ENCODE results near the gene SATB1. TPM values are rescaled to one million over a fixed set of nuclear protein-coding genes. Genes with fewer than 3 reads are reported as not detected.
"Not testable (repeated sequence)": the region's sequence is repeated elsewhere in the genome, so short reads cannot be mapped to it uniquely, and the experiment has no call there.

SATB1 gene
- total RNA-seq, 1 donor from 2014 or later, result 41.7 TPM

GRCh38 chr3:18334837-18335601, 90.1 kb downstream of the SATB1 start:
- intact Hi-C loops (cut with DNase I), result no loop called here
- no peak for DNase-seq

GRCh38 chr3:18330772-18331441, 94.2 kb downstream of the SATB1 start:
- DNase-seq; ATAC-seq (ENCODE audit: poor library complexity); intact Hi-C loops (cut with DNase I): not testable (repeated sequence)

More at GRCh38 chr3:18334837-18335601, 90.1 kb downstream of the SATB1 start:
- no peak for ATAC-seq (ENCODE audit: poor library complexity)

GRCh38 chr3:18308096-18308650, 117.0 kb downstream of the SATB1 start:
- DNase-seq, result no peak
- intact Hi-C loops (cut with DNase I), result no loop called here
- no peak for ATAC-seq (ENCODE audit: poor library complexity)

GRCh38 chr3:18307529-18307928, 117.6 kb downstream of the SATB1 start:
- no peak for DNase-seq
- intact Hi-C loops (cut with DNase I), result no loop called here
- no peak for ATAC-seq (ENCODE audit: poor library complexity)

GRCh38 chr3:18302517-18302916, 122.6 kb downstream of the SATB1 start:
- ATAC-seq (ENCODE audit: poor library complexity), result no peak
- DNase-seq, result no peak
- intact Hi-C loops (cut with DNase I), result no loop called here

GRCh38 chr3:18301781-18302180, 123.4 kb downstream of the SATB1 start:
- intact Hi-C loops (cut with DNase I), result no loop called here
- DNase-seq (no peak), ATAC-seq (ENCODE audit: poor library complexity) (no peak)

- intact Hi-C loops (cut with DNase I), result no loop called here
- ATAC-seq (ENCODE audit: poor library complexity), result no peak
Measured at GRCh38 chr3:18300916-18301315, 124.2 kb downstream of the SATB1 start.

GRCh38 chr3:18297126-18297525, 128.0 kb downstream of the SATB1 start:
- ATAC-seq (ENCODE audit: poor library complexity) (no peak), DNase-seq (no peak)
- intact Hi-C loops (cut with DNase I), result no loop called here

More at GRCh38 chr3:18300916-18301315, 124.2 kb downstream of the SATB1 start:
- DNase-seq, result no peak
